ENCODE data around the gene TMC1.

Gene TMC1

DNA sequence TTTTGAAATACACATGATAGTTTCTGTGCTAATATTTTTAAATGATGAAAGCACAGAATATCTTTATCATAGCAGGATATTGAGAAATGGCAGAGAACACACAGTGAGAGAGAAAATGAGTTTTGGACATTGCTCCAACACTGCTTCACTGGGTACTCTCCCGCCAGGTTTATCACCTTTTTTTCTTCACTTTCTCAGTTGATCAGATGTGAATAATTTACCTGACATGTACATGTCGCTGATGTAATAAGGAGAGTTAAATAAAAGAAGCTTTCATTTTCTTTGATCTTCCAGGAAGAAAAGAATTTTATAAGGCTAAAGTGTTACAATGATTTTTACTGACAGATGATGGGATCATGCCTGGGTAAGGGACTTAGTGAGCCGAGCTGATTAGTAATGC lies 297.0 kb downstream of the TMC1 start:
- no peak for DNase-seq (ENCODE audit: low read depth)
- TF ChIP-seq MYC (IDR thresholded peaks at IDR 0.05; ENCODE audit: low read depth, low read length) (no peak), POLR2A (IDR thresholded peaks at IDR 0.05; ENCODE audit: extremely low read depth, insufficient read length) (no peak), CTCF (IDR thresholded peaks at IDR 0.05; ENCODE audit: low read depth, low read length) (no peak)
- TF ChIP-seq, protein P1, sequence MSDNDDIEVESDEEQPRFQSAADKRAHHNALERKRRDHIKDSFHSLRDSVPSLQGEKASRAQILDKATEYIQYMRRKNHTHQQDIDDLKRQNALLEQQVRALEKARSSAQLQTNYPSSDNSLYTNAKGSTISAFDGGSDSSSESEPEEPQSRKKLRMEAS (IDR thresholded peaks at IDR 0.05; ENCODE audit: low read depth, low read length): no peak
- no peak overlapping the region for H3K4me3 ChIP-seq (ENCODE audit: low read depth, low read length)

GRCh38 chr9:72823971-72824370 lies 302.6 kb downstream of the TMC1 start:
- DNase-seq (ENCODE audit: low read depth): no peak
- no peak overlapping the region for H3K4me3 ChIP-seq (ENCODE audit: low read depth, low read length)
- no peak for TF ChIP-seq CTCF (IDR thresholded peaks at IDR 0.05; ENCODE audit: low read depth, low read length)
- TF ChIP-seq MYC (IDR thresholded peaks at IDR 0.05; ENCODE audit: low read depth, low read length): no peak
- TF ChIP-seq, protein P1 (IDR thresholded peaks at IDR 0.05; ENCODE audit: low read depth, low read length): no peak
- TF ChIP-seq POLR2A (IDR thresholded peaks at IDR 0.05; ENCODE audit: extremely low read depth, insufficient read length): no peak

DNA sequence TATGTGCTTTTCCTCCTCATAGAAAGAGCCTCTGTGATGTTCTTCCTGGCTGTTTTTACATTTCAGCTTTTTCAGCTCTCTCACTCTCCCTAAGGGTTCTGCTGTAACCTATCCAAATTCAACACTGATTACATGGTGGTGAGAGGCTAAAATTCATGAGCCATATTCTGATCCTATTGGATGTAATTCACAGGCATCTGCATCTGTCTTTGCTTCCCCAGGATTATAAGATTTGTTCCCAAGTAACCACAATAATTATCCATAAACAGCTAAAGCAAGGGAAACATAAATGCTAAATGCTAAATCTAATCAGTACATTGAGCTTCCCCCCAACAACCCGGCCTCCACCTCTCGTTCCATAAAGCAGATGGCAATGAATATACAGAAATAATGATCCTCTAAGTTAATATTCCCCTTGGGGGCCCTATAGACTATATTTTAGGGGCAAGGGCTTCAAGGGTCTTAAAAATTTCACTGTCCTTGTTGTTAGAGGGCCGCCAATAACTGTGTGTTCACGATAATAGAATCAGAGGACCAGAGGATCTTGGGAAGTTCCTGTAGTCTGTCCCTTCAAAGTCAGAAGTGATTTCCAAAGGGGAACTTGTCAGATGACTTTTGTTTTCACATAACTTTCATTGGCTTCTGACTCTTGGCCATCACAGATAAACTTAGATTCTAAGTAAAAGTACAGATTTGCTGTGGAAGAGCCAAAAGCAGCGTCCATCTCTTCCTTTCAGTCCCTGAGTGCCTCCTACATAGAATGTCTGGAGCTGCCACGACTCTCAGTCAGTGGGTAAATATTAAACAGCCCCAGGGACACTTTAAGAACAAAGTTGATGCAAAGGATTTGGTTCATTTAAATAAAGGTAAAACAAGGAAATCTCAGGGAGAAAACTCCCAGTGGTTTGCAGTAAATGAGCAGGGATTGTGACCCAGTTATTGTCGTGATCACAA lies 305.9 kb downstream of the TMC1 start:
- TF ChIP-seq, protein P1 (IDR thresholded peaks at IDR 0.05; ENCODE audit: low read depth, low read length): no peak
- TF ChIP-seq POLR2A (IDR thresholded peaks at IDR 0.05; ENCODE audit: extremely low read depth, insufficient read length) (no peak), CTCF (IDR thresholded peaks at IDR 0.05; ENCODE audit: low read depth, low read length) (no peak), MYC (IDR thresholded peaks at IDR 0.05; ENCODE audit: low read depth, low read length) (no peak)
- no peak overlapping the region for H3K4me3 ChIP-seq (ENCODE audit: low read depth, low read length)
- no peak for DNase-seq (ENCODE audit: low read depth)

- no peak for TF ChIP-seq POLR2A (IDR thresholded peaks at IDR 0.05; ENCODE audit: extremely low read depth, insufficient read length)
- TF ChIP-seq, protein P1 (IDR thresholded peaks at IDR 0.05; ENCODE audit: low read depth, low read length): no peak
- no peak for TF ChIP-seq CTCF (IDR thresholded peaks at IDR 0.05; ENCODE audit: low read depth, low read length)
- no peak for TF ChIP-seq MYC (IDR thresholded peaks at IDR 0.05; ENCODE audit: low read depth, low read length)
- no peak for DNase-seq (ENCODE audit: low read depth)
- H3K4me3 ChIP-seq (ENCODE audit: low read depth, low read length): no peak overlapping the region
Measured at GRCh38 chr9:72827950-72828731, 306.7 kb downstream of the TMC1 start.

- H3K4me3 ChIP-seq (ENCODE audit: low read depth, low read length): no peak overlapping the region
- no peak for DNase-seq (ENCODE audit: low read depth)
- TF ChIP-seq CTCF (IDR thresholded peaks at IDR 0.05; ENCODE audit: low read depth, low read length) (no peak), MYC (IDR thresholded peaks at IDR 0.05; ENCODE audit: low read depth, low read length) (no peak), POLR2A (IDR thresholded peaks at IDR 0.05; ENCODE audit: extremely low read depth, insufficient read length) (no peak)
- TF ChIP-seq, protein P1 (IDR thresholded peaks at IDR 0.05; ENCODE audit: low read depth, low read length): no peak
Measured at GRCh38 chr9:72834994-72835393, 313.6 kb downstream of the TMC1 start.

All from NB4 (cell line).